PFSK-1 (cell line): ENCODE data around the gene JPH2.

Experiments used
- FOXP2 ChIP-seq: optimal IDR thresholded peaks from 2 replicates; pipeline ENCODE3; 2011; ENCODE audit warnings: borderline replicate concordance, control low read depth, inconsistent platforms; ENCODE audit not compliant: insufficient read depth; ENCODE audit errors: extremely low read length, extremely low read depth
- POLR2AphosphoS5 ChIP-seq: IDR thresholded peaks from 2 replicates; pipeline ENCODE4 v1.6.1; 2012; ENCODE audit warnings: low read depth, mild to moderate bottlenecking, control low read depth, low read length, moderate library complexity
- REST ChIP-seq, 2 experiments: IDR thresholded peaks; 2 replicates each; pipeline versions ENCODE4 v1.6.1 to v1.8.0; 2011 to 2012; ENCODE audit warnings: low read depth in 2 of 2, low read length in 2 of 2, control low read depth in 1 of 2, inconsistent platforms in 1 of 2, mild to moderate bottlenecking in 1 of 2, moderate library complexity in 1 of 2; ENCODE audit not compliant: insufficient read depth in 1 of 2
- SIN3A ChIP-seq: IDR thresholded peaks from 2 replicates; pipeline ENCODE4 v1.6.1; 2012; ENCODE audit warnings: mild to moderate bottlenecking, low read length, moderate library complexity, borderline replicate concordance; ENCODE audit not compliant: insufficient read depth
- TAF1 ChIP-seq: IDR thresholded peaks from 2 replicates; pipeline ENCODE4 v1.6.1; 2012; ENCODE audit warnings: low read length, control low read depth, borderline replicate concordance; ENCODE audit not compliant: insufficient read depth

The JPH2 gene

GRCh38 chr20:44222633-44223368 is 35.8 kb upstream of the JPH2 start:
- TF ChIP-seq FOXP2 (no peak), TAF1 (no peak), SIN3A (no peak), POLR2AphosphoS5 (no peak), REST (IDR thresholded peaks at IDR 0.05; ENCODE audit: insufficient read depth in 1 of 2, low read depth in 2 of 2, low read length in 2 of 2) (no peak)

- no peak for TF ChIP-seq POLR2AphosphoS5
- no peak for TF ChIP-seq FOXP2
- TF ChIP-seq SIN3A, result no peak
- TF ChIP-seq TAF1, result no peak
- no peak for TF ChIP-seq REST (IDR thresholded peaks at IDR 0.05; ENCODE audit: insufficient read depth in 1 of 2, low read depth in 2 of 2, low read length in 2 of 2)
Measured at GRCh38 chr20:44222027-44222426, 35.0 kb upstream of the JPH2 start.

- TF ChIP-seq FOXP2, result no peak
- TF ChIP-seq POLR2AphosphoS5, result no peak
- no peak for TF ChIP-seq TAF1
- no peak for TF ChIP-seq REST (IDR thresholded peaks at IDR 0.05; ENCODE audit: insufficient read depth in 1 of 2, low read depth in 2 of 2, low read length in 2 of 2)
- TF ChIP-seq SIN3A, result no peak
Measured at GRCh38 chr20:44221368-44221954, 34.5 kb upstream of the JPH2 start.

GRCh38 chr20:44219791-44220190 is 32.8 kb upstream of the JPH2 start:
- TF ChIP-seq POLR2AphosphoS5 (no peak), TAF1 (no peak), FOXP2 (no peak), SIN3A (no peak), REST (IDR thresholded peaks at IDR 0.05; ENCODE audit: insufficient read depth in 1 of 2, low read depth in 2 of 2, low read length in 2 of 2) (no peak)
